WERI-Rb-1 (cell line): ENCODE data around the gene ABHD16B.

Source experiments
- DNase-seq: peaks from one replicate; pipeline ENCODE4 v3.0.0-alpha.2; 2020
- H3K27ac ChIP-seq: fragments of 250-450 bp; sonication (Bioruptor Pico); 2 replicates; pipeline ENCODE4 v1.5.1; 2020; ENCODE audit warnings: mild to moderate bottlenecking, moderate library complexity
- H3K27me3 ChIP-seq: fragments of 250-450 bp; sonication (Bioruptor Pico); 2 replicates; pipeline ENCODE4 v1.5.1; 2021; ENCODE audit warnings: mild to moderate bottlenecking, low read depth, moderate library complexity; ENCODE audit not compliant: insufficient read depth, severe bottlenecking
- H3K36me3 ChIP-seq: fragments of 250-450 bp; sonication (Bioruptor Pico); 2 replicates; pipeline ENCODE4 v1.5.1; 2020; ENCODE audit warnings: mild to moderate bottlenecking, moderate library complexity
- H3K4me3 ChIP-seq: 2 replicates; pipeline ENCODE4 v1.5.1; 2011; ENCODE audit warnings: low read depth, mild to moderate bottlenecking, control low read depth, low read length
- H3K9me3 ChIP-seq: fragments of 250-450 bp; sonication (Bioruptor Pico); 2 replicates; pipeline ENCODE4 v1.5.1; 2021; ENCODE audit warnings: mild to moderate bottlenecking, moderate library complexity; ENCODE audit not compliant: severe bottlenecking
- TF ChIP-seq, protein P1 (sequence below): IDR thresholded peaks from 2 replicates; pipeline ENCODE4 v1.5.1; 2011; ENCODE audit warnings: low read depth, mild to moderate bottlenecking, control low read depth, inconsistent platforms, low read length

ABHD16B gene

DNA sequence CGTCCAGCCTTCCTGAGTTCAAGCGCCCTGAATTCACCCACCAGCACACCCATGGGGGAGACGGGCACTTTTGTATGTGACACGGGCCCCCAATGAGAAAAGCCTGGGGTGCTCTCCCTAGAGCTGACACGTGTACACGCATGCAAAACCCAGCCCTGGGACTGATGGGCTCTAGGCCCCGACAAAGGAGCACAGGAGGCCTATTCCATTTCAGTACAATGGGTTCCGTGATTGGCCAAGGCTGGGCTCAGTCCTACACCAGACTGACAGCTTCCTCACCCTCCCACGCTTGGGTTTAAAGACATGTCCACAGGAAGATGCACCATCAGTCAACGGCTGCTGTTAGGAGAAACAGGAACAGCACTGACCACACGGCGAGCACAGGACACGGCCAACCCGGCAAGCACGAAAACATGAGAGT lies 39.0 kb upstream of the ABHD16B start:
- H3K4me3 ChIP-seq, result no peak overlapping the region
- H3K27me3 ChIP-seq, result no peaks in the 10 kb centered on the region
- DNase-seq, result no peak
- TF ChIP-seq, protein P1, sequence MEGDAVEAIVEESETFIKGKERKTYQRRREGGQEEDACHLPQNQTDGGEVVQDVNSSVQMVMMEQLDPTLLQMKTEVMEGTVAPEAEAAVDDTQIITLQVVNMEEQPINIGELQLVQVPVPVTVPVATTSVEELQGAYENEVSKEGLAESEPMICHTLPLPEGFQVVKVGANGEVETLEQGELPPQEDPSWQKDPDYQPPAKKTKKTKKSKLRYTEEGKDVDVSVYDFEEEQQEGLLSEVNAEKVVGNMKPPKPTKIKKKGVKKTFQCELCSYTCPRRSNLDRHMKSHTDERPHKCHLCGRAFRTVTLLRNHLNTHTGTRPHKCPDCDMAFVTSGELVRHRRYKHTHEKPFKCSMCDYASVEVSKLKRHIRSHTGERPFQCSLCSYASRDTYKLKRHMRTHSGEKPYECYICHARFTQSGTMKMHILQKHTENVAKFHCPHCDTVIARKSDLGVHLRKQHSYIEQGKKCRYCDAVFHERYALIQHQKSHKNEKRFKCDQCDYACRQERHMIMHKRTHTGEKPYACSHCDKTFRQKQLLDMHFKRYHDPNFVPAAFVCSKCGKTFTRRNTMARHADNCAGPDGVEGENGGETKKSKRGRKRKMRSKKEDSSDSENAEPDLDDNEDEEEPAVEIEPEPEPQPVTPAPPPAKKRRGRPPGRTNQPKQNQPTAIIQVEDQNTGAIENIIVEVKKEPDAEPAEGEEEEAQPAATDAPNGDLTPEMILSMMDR, result no peak
- no peak overlapping the region for H3K27ac ChIP-seq
- H3K36me3 ChIP-seq, result no peaks in the 10 kb centered on the region
- H3K9me3 ChIP-seq, result no peaks in the 10 kb centered on the region

GRCh38 chr20:63823691-63824311 lies 37.5 kb upstream of the ABHD16B start:
- Histone ChIP-seq H3K36me3 (no peaks in the 10 kb centered on the region), H3K9me3 (no peaks in the 10 kb centered on the region), H3K27me3 (no peaks in the 10 kb centered on the region), H3K27ac (no peak overlapping the region), H3K4me3 (no peak overlapping the region)
- DNase-seq, result no peak
- TF ChIP-seq, protein P1, result no peak

GRCh38 chr20:63825331-63826118 lies 35.8 kb upstream of the ABHD16B start:
- DNase-seq, result no peak
- H3K36me3 ChIP-seq, result no peaks in the 10 kb centered on the region
- no peaks in the 10 kb centered on the region for H3K27me3 ChIP-seq
- TF ChIP-seq, protein P1, result no peak
- no peak overlapping the region for H3K4me3 ChIP-seq
- H3K27ac ChIP-seq, result no peak overlapping the region
- no peaks in the 10 kb centered on the region for H3K9me3 ChIP-seq

DNA sequence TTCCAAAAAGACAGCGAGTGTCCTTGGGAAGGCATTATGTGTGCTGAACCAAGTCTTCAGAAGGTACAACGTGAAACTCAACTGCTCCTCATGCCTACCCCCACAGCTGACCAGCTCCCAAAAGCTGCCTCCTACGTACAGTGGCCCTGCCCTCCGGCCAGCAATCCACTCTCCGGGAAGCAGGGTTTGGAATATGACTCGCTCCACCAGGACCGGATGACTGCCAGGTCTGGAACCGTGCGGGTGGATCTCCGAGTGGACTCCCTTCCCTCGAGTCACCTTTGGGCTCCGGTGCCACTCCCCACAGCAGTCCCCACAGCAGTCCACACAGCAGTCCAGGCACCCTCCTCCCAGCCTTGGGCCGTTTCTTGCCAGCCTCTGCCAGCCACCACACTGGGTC lies 34.5 kb upstream of the ABHD16B start:
- no peaks in the 10 kb centered on the region for H3K9me3 ChIP-seq
- DNase-seq, result no peak
- no peaks in the 10 kb centered on the region for H3K27me3 ChIP-seq
- TF ChIP-seq, protein P1, result no peak
- no peaks in the 10 kb centered on the region for H3K36me3 ChIP-seq
- no peak overlapping the region for H3K27ac ChIP-seq
- H3K4me3 ChIP-seq, result no peak overlapping the region

GRCh38 chr20:63828124-63828523 lies 33.2 kb upstream of the ABHD16B start:
- Histone ChIP-seq H3K4me3 (no peak overlapping the region), H3K27me3 (no peaks in the 10 kb centered on the region), H3K9me3 (no peaks in the 10 kb centered on the region), H3K27ac (no peak overlapping the region), H3K36me3 (no peaks in the 10 kb centered on the region)
- DNase-seq, result no peak
- TF ChIP-seq, protein P1, result no peak
